Sigmoid colon (tissue), 4 donors: Measurements from ENCODE around the gene GPANK1.

ENCODE experiments used
- CTCF ChIP-seq, 4 experiments: fragments of 450-650 bp in 3 of 4; fragments of 200-600 bp in 1 of 4; IDR thresholded peaks; one replicate each; pipeline ENCODE4 v1.5.1; 2016 to 2019; ENCODE audit warnings: antibody characterized with exemption in 4 of 4, mild to moderate bottlenecking in 3 of 4, moderate library complexity in 2 of 4
- EP300 ChIP-seq, 4 donors: sonication (generic); formaldehyde crosslinking; IDR thresholded peaks; one replicate each; pipeline ENCODE4 v1.6.1; 2017; ENCODE audit warnings: antibody characterized with exemption in 4 of 4
- POLR2A ChIP-seq, 2 donors: fragments of 450-650 bp; IDR thresholded peaks; one replicate each; pipeline ENCODE4 v1.6.1; 2016; ENCODE audit warnings: antibody characterized with exemption in 2 of 2, mild to moderate bottlenecking in 2 of 2, moderate library complexity in 2 of 2

GRCh38 chr6:31630177-31630934 is 34.4 kb downstream of the GPANK1 start:
- TF ChIP-seq POLR2A (IDR thresholded peaks at IDR 0.05): no peak
- no peak for TF ChIP-seq CTCF (IDR thresholded peaks at IDR 0.05)
- no peak for TF ChIP-seq EP300 (IDR thresholded peaks at IDR 0.05)
